WTC11 (cell line): ENCODE data around the gene SEMA4D. TPM values are rescaled to one million over a fixed set of nuclear protein-coding genes. Genes with fewer than 3 reads are reported as not detected.

ENCODE experiments used
- ATAC-seq: fragments of 200-7000 bp; cut with Tn5 transposase; 2 replicates; pipeline ENCODE4 v1.10.0; 2021; ENCODE audit warnings: mild to moderate bottlenecking, moderate library complexity
- CTCF ChIA-PET: fragments of 300-600 bp; sonication (Branson Sonifier 250); formaldehyde crosslinking; loops from one replicate; lab custom pipeline; 2021; ENCODE audit warnings: antibody characterized with exemption; lab: Charles Lee
- POLR2A ChIA-PET: fragments of 350-600 bp; sonication (Branson Sonifier 250); formaldehyde crosslinking; loops from one replicate; lab custom pipeline; 2021; ENCODE audit warnings: antibody characterized with exemption; lab: Charles Lee
- DNase-seq: peaks from one replicate; pipeline ENCODE4 v3.0.0; 2021; ENCODE audit warnings: low spot score
- H3K27ac Mint-ChIP-seq: 2 replicates; pipeline ENCODE4 v1.8.0; 2021; ENCODE audit warnings: mixed read lengths
- H3K27me3 Mint-ChIP-seq: 2 replicates; pipeline ENCODE4 v1.8.0; 2021; ENCODE audit warnings: low read depth, mild to moderate bottlenecking, moderate library complexity, mixed read lengths
- H3K36me3 Mint-ChIP-seq: 2 replicates; pipeline ENCODE4 v1.8.0; 2021; ENCODE audit warnings: mixed read lengths
- H3K4me1 Mint-ChIP-seq: 2 replicates; pipeline ENCODE4 v1.8.0; 2022; ENCODE audit warnings: mixed read lengths
- H3K4me3 Mint-ChIP-seq: 2 replicates; pipeline ENCODE4 v1.8.0; 2021; ENCODE audit warnings: mild to moderate bottlenecking, moderate library complexity, mixed read lengths
- H3K9me3 Mint-ChIP-seq: 2 replicates; pipeline ENCODE4 v1.8.0; 2021; ENCODE audit warnings: mixed read lengths
- CBFB ChIP-seq: sonication (generic); formaldehyde crosslinking; IDR thresholded peaks from 2 replicates; pipeline ENCODE4 v1.8.1; 2022; ENCODE audit warnings: mild to moderate bottlenecking, low read depth, missing genetic modification reagents
- E2F4 ChIP-seq: sonication (generic); formaldehyde crosslinking; IDR thresholded peaks from 2 replicates; pipeline ENCODE4 v1.8.1; 2022; ENCODE audit warnings: low read depth, mild to moderate bottlenecking, moderate library complexity, missing genetic modification reagents, borderline replicate concordance
- ERG ChIP-seq: fragments of 250-450 bp; sonication (Bioruptor Pico); IDR thresholded peaks from 2 replicates; pipeline ENCODE4 v1.8.0; 2021; ENCODE audit warnings: mild to moderate bottlenecking
- ESRRA ChIP-seq: sonication (generic); formaldehyde crosslinking; IDR thresholded peaks from 2 replicates; pipeline ENCODE4 v1.8.1; 2022; ENCODE audit warnings: mild to moderate bottlenecking, missing genetic modification reagents, borderline replicate concordance
- GABPB1 ChIP-seq: sonication (generic); formaldehyde crosslinking; IDR thresholded peaks from 2 replicates; pipeline ENCODE4 v1.8.1; 2023; ENCODE audit warnings: mild to moderate bottlenecking, missing genetic modification reagents
- IRF2 ChIP-seq: sonication (generic); formaldehyde crosslinking; IDR thresholded peaks from 2 replicates; pipeline ENCODE4 v1.8.0; 2022; ENCODE audit warnings: low read depth, missing genetic modification reagents, borderline replicate concordance
- MAX ChIP-seq: sonication (generic); formaldehyde crosslinking; IDR thresholded peaks from 2 replicates; pipeline ENCODE4 v1.8.0; 2022; ENCODE audit warnings: mild to moderate bottlenecking, missing genetic modification reagents
- NR1H2 ChIP-seq: sonication (generic); formaldehyde crosslinking; IDR thresholded peaks from 2 replicates; pipeline ENCODE4 v1.9.0; 2021; ENCODE audit warnings: mild to moderate bottlenecking, moderate library complexity, missing genetic modification reagents
- NR2C2 ChIP-seq: sonication (generic); formaldehyde crosslinking; IDR thresholded peaks from 2 replicates; pipeline ENCODE4 v1.8.0; 2022; ENCODE audit warnings: mild to moderate bottlenecking, missing genetic modification reagents
- PREB ChIP-seq: sonication (generic); formaldehyde crosslinking; IDR thresholded peaks from 2 replicates; pipeline ENCODE4 v1.8.1; 2022; ENCODE audit warnings: mild to moderate bottlenecking, missing genetic modification reagents, moderate library complexity, borderline replicate concordance
- SOX15 ChIP-seq: fragments of 250-450 bp; sonication (Bioruptor Pico); IDR thresholded peaks from 2 replicates; pipeline ENCODE4 v1.9.0; 2021; ENCODE audit warnings: mild to moderate bottlenecking
- SP1 ChIP-seq: sonication (generic); formaldehyde crosslinking; conservative IDR thresholded peaks from 2 replicates; pipeline ENCODE4 v1.8.1; 2022; ENCODE audit warnings: missing genetic modification reagents
- ZMAT4 ChIP-seq: fragments of 250-450 bp; sonication (Bioruptor Pico); IDR thresholded peaks from 2 replicates; pipeline ENCODE4 v1.9.0; 2021; ENCODE audit warnings: mild to moderate bottlenecking
- ZNF281 ChIP-seq: sonication (generic); formaldehyde crosslinking; IDR thresholded peaks from 2 replicates; pipeline ENCODE4 v1.8.0; 2023; ENCODE audit warnings: mild to moderate bottlenecking, missing genetic modification reagents
- ZSCAN18 ChIP-seq: fragments of 250-450 bp; sonication (Bioruptor Pico); IDR thresholded peaks from 2 replicates; pipeline ENCODE4 v2.1.2; 2022; ENCODE audit warnings: mild to moderate bottlenecking, moderate library complexity
- total RNA-seq: library from RNA; stranded (reverse); gene quantifications from 3 replicates; pipeline ENCODE4 v1.2.3, GENCODE V29; 2021

SEMA4D gene
- total RNA-seq, 1 experiment from 2014 or later: 67.8 TPM

GRCh38 chr9:89350988-89351557, 146.8 kb downstream of the SEMA4D start:
- DNase-seq (no peak), ATAC-seq (no peak)
- TF ChIP-seq SP1 (CRISPR knock-in tag): no peak
- peak; percentile 56; the same call in 1 of the 2 replicates for TF ChIP-seq GABPB1 (CRISPR knock-in tag)
- Mint-ChIP-seq H3K36me3 (peaks cover 91% of the 10 kb centered on the region), H3K27me3 (no peaks in the 10 kb centered on the region), H3K27ac (no peak overlapping the region), H3K4me1 (no peaks in the 10 kb centered on the region), H3K9me3 (no peaks in the 10 kb centered on the region), H3K4me3 (no peak overlapping the region)
- ChIA-PET CTCF (no interaction called here), POLR2A (no interaction called here)

- DNase-seq (no peak), ATAC-seq (no peak)
- Mint-ChIP-seq H3K36me3 (peaks cover 90% of the 10 kb centered on the region), H3K27me3 (no peaks in the 10 kb centered on the region), H3K4me3 (no peak overlapping the region), H3K9me3 (no peaks in the 10 kb centered on the region), H3K4me1 (no peaks in the 10 kb centered on the region), H3K27ac (no peak overlapping the region)
- TF ChIP-seq MAX (CRISPR knock-in tag) (no peak), ESRRA (no peak), ZSCAN18 (CRISPR knock-in tag) (no peak), NR2C2 (no peak), NR1H2 (CRISPR knock-in tag) (no peak), E2F4 (CRISPR knock-in tag) (no peak), ZNF281 (CRISPR knock-in tag) (no peak), ZMAT4 (no peak), ERG (no peak), CBFB (CRISPR knock-in tag) (no peak), PREB (no peak), IRF2 (CRISPR knock-in tag) (no peak), SOX15 (CRISPR knock-in tag) (no peak)
- ChIA-PET CTCF (no interaction called here), POLR2A (no interaction called here)
These were observed 148.3 kb downstream of the SEMA4D start for GRCh38 chr9:89349607-89350006.
